Lower leg skin (tissue), 3 donors: ENCODE measurements around the gene RYR2.

Source experiments
- CTCF ChIP-seq, 3 donors: fragments of 450-650 bp; IDR thresholded peaks; one replicate each; pipeline ENCODE4 v1.5.1; 2016; ENCODE audit warnings: antibody characterized with exemption in 3 of 3, mild to moderate bottlenecking in 3 of 3, moderate library complexity in 2 of 3
- POLR2A ChIP-seq, 2 donors: fragments of 450-650 bp; IDR thresholded peaks; one replicate each; pipeline ENCODE4 v1.6.1; 2016 to 2017; ENCODE audit warnings: antibody characterized with exemption in 2 of 2, mild to moderate bottlenecking in 1 of 2, moderate library complexity in 1 of 2

GRCh38 chr1:237152506-237153335 lies 110.7 kb downstream of the RYR2 start:
- TF ChIP-seq POLR2A (IDR thresholded peaks at IDR 0.05) (no peak), CTCF (IDR thresholded peaks at IDR 0.05) (no peak)
